Astrocyte of the cerebellum (primary cell): ENCODE results near the gene DTNBP1.

Experiments used
- DNase-seq: peaks from one replicate; pipeline ENCODE4 v3.0.0-alpha.2; 2011; ENCODE audit warnings: low read depth
- H3K4me3 ChIP-seq: 2 replicates; pipeline ENCODE4 v1.5.1; 2011; ENCODE audit warnings: mild to moderate bottlenecking, low read depth, low read length, moderate library complexity
- in situ Hi-C: cut with HindIII; loops from 2 replicates; pipeline ENCODE4 v1.10.0; 2017; ENCODE audit warnings: low sequenced_read_pairs
- TF ChIP-seq, protein P1 (sequence below): IDR thresholded peaks from 2 replicates; pipeline ENCODE4 v1.5.1; 2012; ENCODE audit warnings: low read length, low read depth, moderate library complexity, mild to moderate bottlenecking; ENCODE audit errors: missing control alignments

DTNBP1 gene

DNA sequence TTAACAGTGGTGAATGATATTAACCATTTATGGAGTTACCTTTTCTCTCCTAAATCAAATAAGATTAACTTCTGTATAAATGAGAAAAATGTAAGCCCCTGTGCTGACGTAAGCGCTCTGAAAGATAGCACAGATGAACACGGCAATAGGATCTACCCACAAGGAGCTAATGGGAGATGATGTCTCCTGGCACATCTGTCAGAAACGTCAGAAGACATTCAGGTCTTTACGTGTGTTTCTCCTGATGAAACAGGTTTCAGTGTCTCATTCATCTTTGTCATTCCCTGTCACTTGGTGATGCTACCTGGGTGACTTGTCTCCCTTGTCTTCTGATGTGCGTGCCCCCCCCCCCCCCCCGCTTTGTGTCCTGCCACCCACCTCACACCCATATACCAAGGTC, 189.7 kb downstream of the DTNBP1 start:
- no peak overlapping the region for H3K4me3 ChIP-seq
- TF ChIP-seq, protein P1, sequence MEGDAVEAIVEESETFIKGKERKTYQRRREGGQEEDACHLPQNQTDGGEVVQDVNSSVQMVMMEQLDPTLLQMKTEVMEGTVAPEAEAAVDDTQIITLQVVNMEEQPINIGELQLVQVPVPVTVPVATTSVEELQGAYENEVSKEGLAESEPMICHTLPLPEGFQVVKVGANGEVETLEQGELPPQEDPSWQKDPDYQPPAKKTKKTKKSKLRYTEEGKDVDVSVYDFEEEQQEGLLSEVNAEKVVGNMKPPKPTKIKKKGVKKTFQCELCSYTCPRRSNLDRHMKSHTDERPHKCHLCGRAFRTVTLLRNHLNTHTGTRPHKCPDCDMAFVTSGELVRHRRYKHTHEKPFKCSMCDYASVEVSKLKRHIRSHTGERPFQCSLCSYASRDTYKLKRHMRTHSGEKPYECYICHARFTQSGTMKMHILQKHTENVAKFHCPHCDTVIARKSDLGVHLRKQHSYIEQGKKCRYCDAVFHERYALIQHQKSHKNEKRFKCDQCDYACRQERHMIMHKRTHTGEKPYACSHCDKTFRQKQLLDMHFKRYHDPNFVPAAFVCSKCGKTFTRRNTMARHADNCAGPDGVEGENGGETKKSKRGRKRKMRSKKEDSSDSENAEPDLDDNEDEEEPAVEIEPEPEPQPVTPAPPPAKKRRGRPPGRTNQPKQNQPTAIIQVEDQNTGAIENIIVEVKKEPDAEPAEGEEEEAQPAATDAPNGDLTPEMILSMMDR = no peak
- no peak for DNase-seq
- in situ Hi-C loops = no loop called here
